H9 (cell line): Measurements from ENCODE around the gene CLRN1. TPM values are rescaled to one million over a fixed set of nuclear protein-coding genes. Genes with fewer than 3 reads are reported as not detected.

ENCODE experiments used
- DNase-seq: peaks from one replicate; pipeline ENCODE4 v3.0.0-alpha.2; 2017
- H2AFZ ChIP-seq: one replicate; pipeline ENCODE4 v1.6.1; 2013; ENCODE audit warnings: mild to moderate bottlenecking, low read length, control low read depth, moderate library complexity
- H2AK5ac ChIP-seq: 2 replicates; pipeline ENCODE4 v1.6.1; 2013; ENCODE audit warnings: low read length, control low read depth, mixed read lengths; ENCODE audit not compliant: insufficient read length
- H2BK120ac ChIP-seq: one replicate; pipeline ENCODE4 v1.6.1; 2013; ENCODE audit warnings: low read depth, mild to moderate bottlenecking, low read length, control low read depth, inconsistent platforms; ENCODE audit not compliant: poor library complexity, severe bottlenecking
- H2BK12ac ChIP-seq: 2 replicates; pipeline ENCODE4 v1.6.1; 2013; ENCODE audit warnings: low read length, control low read depth, mixed read lengths, low read depth; ENCODE audit not compliant: insufficient read length
- H2BK15ac ChIP-seq: 2 replicates; pipeline ENCODE4 v1.6.1; 2013; ENCODE audit warnings: low read depth, low read length, control low read depth
- H2BK20ac ChIP-seq: one replicate; pipeline ENCODE4 v1.6.1; 2013; ENCODE audit warnings: low read depth, mild to moderate bottlenecking, low read length, control low read depth, inconsistent platforms; ENCODE audit not compliant: poor library complexity, severe bottlenecking
- H2BK5ac ChIP-seq: 2 replicates; pipeline ENCODE4 v1.6.1; 2013; ENCODE audit warnings: low read length, control low read depth, mixed read lengths; ENCODE audit not compliant: insufficient read length
- H3K14ac ChIP-seq: 2 replicates; pipeline ENCODE4 v1.6.1; 2013; ENCODE audit warnings: low read length, control low read depth; ENCODE audit not compliant: insufficient read depth
- H3K18ac ChIP-seq: 2 replicates; pipeline ENCODE4 v1.6.1; 2013; ENCODE audit warnings: low read depth, mild to moderate bottlenecking, mixed read lengths, low read length, control low read depth; ENCODE audit not compliant: insufficient read length
- H3K23ac ChIP-seq: 2 replicates; pipeline ENCODE4 v1.6.1; 2013; ENCODE audit warnings: low read length, control low read depth, mixed read lengths, low read depth; ENCODE audit not compliant: insufficient read length
- H3K23me2 ChIP-seq: 2 replicates; pipeline ENCODE4 v1.6.1; 2013; ENCODE audit warnings: low read depth, mild to moderate bottlenecking, mixed read lengths, low read length, control low read depth; ENCODE audit not compliant: insufficient read length, poor library complexity, severe bottlenecking
- H3K27ac ChIP-seq: 2 replicates; pipeline ENCODE4 v1.5.1; 2013; ENCODE audit warnings: low read length, control low read depth, mixed read lengths, low read depth; ENCODE audit not compliant: insufficient read length
- H3K27me3 ChIP-seq: 2 replicates; pipeline ENCODE4 v1.6.1; 2013; ENCODE audit warnings: low read length, control low read depth, inconsistent platforms; ENCODE audit not compliant: insufficient read depth
- H3K4ac ChIP-seq: 2 replicates; pipeline ENCODE4 v1.6.1; 2013; ENCODE audit warnings: low read depth, mild to moderate bottlenecking, control low read depth, inconsistent platforms, low read length, moderate library complexity
- H3K4me1 ChIP-seq: 2 replicates; pipeline ENCODE4 v1.6.1; 2013; ENCODE audit warnings: low read length, control low read depth, inconsistent platforms; ENCODE audit not compliant: insufficient read depth
- H3K4me2 ChIP-seq: 2 replicates; pipeline ENCODE4 v1.6.1; 2013; ENCODE audit warnings: low read length, control low read depth, mixed read lengths; ENCODE audit not compliant: insufficient read length, insufficient read depth
- H3K56ac ChIP-seq: 2 replicates; pipeline ENCODE4 v1.6.1; 2013; ENCODE audit warnings: low read depth, mild to moderate bottlenecking, mixed read lengths, low read length, control low read depth; ENCODE audit not compliant: insufficient read length
- H3K79me1 ChIP-seq: 2 replicates; pipeline ENCODE4 v1.6.1; 2013; ENCODE audit warnings: low read depth, mild to moderate bottlenecking, moderate library complexity, low read length, control low read depth, inconsistent platforms; ENCODE audit not compliant: insufficient read depth, poor library complexity, severe bottlenecking
- H3K79me2 ChIP-seq: 2 replicates; pipeline ENCODE4 v1.6.1; 2013; ENCODE audit warnings: low read length, control low read depth, inconsistent platforms; ENCODE audit not compliant: insufficient read depth
- H3K9ac ChIP-seq: 2 replicates; pipeline ENCODE4 v1.6.1; 2013; ENCODE audit warnings: low read length, control low read depth, mixed read lengths; ENCODE audit not compliant: insufficient read length; ENCODE audit errors: extremely low read depth
- H3K9me3 ChIP-seq: one replicate; pipeline ENCODE4 v1.6.1; 2013; ENCODE audit warnings: low read depth, low read length, inconsistent platforms; ENCODE audit not compliant: control insufficient read depth
- H3T11ph ChIP-seq: one replicate; pipeline ENCODE4 v1.6.1; 2013; ENCODE audit warnings: mild to moderate bottlenecking, low read length, control low read depth, inconsistent platforms
- H4K20me1 ChIP-seq: one replicate; pipeline ENCODE4 v1.6.1; 2013; ENCODE audit not compliant: control insufficient read depth, insufficient read length, insufficient read depth
- H4K5ac ChIP-seq: 2 replicates; pipeline ENCODE4 v1.6.1; 2013; ENCODE audit warnings: low read depth, mild to moderate bottlenecking, mixed read lengths, low read length, control low read depth; ENCODE audit not compliant: insufficient read length
- H4K8ac ChIP-seq: replicated peaks from 2 replicates; pipeline ENCODE4 v1.6.1; 2013; ENCODE audit warnings: low read length, control low read depth, mixed read lengths, low read depth; ENCODE audit not compliant: insufficient read length
- H4K91ac ChIP-seq: 2 replicates; pipeline ENCODE4 v1.6.1; 2013; ENCODE audit warnings: low read depth, mild to moderate bottlenecking, moderate library complexity, mixed read lengths, low read length, control low read depth; ENCODE audit not compliant: insufficient read length
- H3K27ac Mint-ChIP-seq, 3 experiments: 2 replicates in 2 of 3; 3 replicates in 1 of 3; pipeline ENCODE4 v1.8.0; 2020 to 2021; ENCODE audit warnings: mixed read lengths in 3 of 3, mild to moderate bottlenecking in 1 of 3, moderate library complexity in 1 of 3
- H3K27me3 Mint-ChIP-seq: 2 replicates; pipeline ENCODE4 v1.8.0; 2021; ENCODE audit warnings: low read depth, mild to moderate bottlenecking, moderate library complexity, mixed read lengths
- H3K36me3 Mint-ChIP-seq, 3 experiments: 2 replicates in 2 of 3; 3 replicates in 1 of 3; pipeline ENCODE4 v1.8.0; 2020 to 2021; ENCODE audit warnings: low read depth in 3 of 3, mixed read lengths in 3 of 3; ENCODE audit not compliant: insufficient read depth in 1 of 3
- H3K4me1 Mint-ChIP-seq, 2 experiments: 2 replicates each; pipeline ENCODE4 v1.8.0; 2020; ENCODE audit warnings: mixed read lengths in 2 of 2
- H3K4me3 Mint-ChIP-seq, 2 experiments: 2 replicates in 1 of 2; 3 replicates in 1 of 2; pipeline ENCODE4 v1.8.0; 2020 to 2021; ENCODE audit warnings: mild to moderate bottlenecking in 2 of 2, mixed read lengths in 2 of 2, moderate library complexity in 1 of 2
- H3K9me3 Mint-ChIP-seq, 2 experiments: 2 replicates in 1 of 2; 3 replicates in 1 of 2; pipeline ENCODE4 v1.8.0; 2020; ENCODE audit warnings: mild to moderate bottlenecking in 2 of 2, mixed read lengths in 2 of 2, moderate library complexity in 1 of 2
- CTCF ChIP-seq: fragments of 200-600 bp; sonication (generic); conservative IDR thresholded peaks from 3 replicates; pipeline ENCODE4 v1.8.0; 2021; ENCODE audit warnings: antibody characterized with exemption, mild to moderate bottlenecking
- WGBS: extraction: QIAGEN DNeasy Blood & Tissue Kit; methylation state at CpG from one replicate; pipeline ENCODE4 v1.1.7; 2013; ENCODE audit warnings: missing lambda C conversion rate, low lambda C conversion rate, mixed read lengths; ENCODE audit not compliant: insufficient read length; ENCODE audit errors: extremely low coverage; 5-methylcytosine and 5-hydroxymethylcytosine counted together
- total RNA-seq: library from RNA; stranded (reverse); gene quantifications from 2 replicates; pipeline ENCODE4 v1.2.1, GENCODE V29; 2021

The CLRN1 gene
- total RNA-seq, 1 experiment from 2014 or later: not detected

GRCh38 chr3:150912501-150912900 is 60.0 kb downstream of the CLRN1 start:
- Histone ChIP-seq H3K79me1 (no peaks in the 10 kb centered on the region), H4K8ac (no peak overlapping the region), H2AK5ac (no peak overlapping the region), H3K79me2 (no peaks in the 10 kb centered on the region), H4K91ac (no peak overlapping the region), H3K18ac (no peak overlapping the region), H2AFZ (no peak overlapping the region), H3T11ph (no peak overlapping the region), H3K23me2 (no peaks in the 10 kb centered on the region), H3K27ac (no peak overlapping the region), H2BK5ac (no peak overlapping the region), H2BK12ac (no peak overlapping the region), H3K4me1 (no peaks in the 10 kb centered on the region), H4K5ac (no peak overlapping the region), H3K27me3 (no peaks in the 10 kb centered on the region), H4K20me1 (no peaks in the 10 kb centered on the region), H3K9ac (no peak overlapping the region), H3K9me3 (no peaks in the 10 kb centered on the region), H3K4me2 (no peak overlapping the region), H3K56ac (no peak overlapping the region), H3K4ac (no peak overlapping the region), H3K14ac (no peak overlapping the region), H3K23ac (no peak overlapping the region), H2BK15ac (no peak overlapping the region), H2BK20ac (no peak overlapping the region), H2BK120ac (no peak overlapping the region)
- Mint-ChIP-seq H3K4me3 (no peak overlapping the region), H3K4me1 (peaks cover 0 to 3% of the 10 kb centered on the region in 2 experiments; a peak in 2 of 4 replicates), H3K27ac (no peak overlapping the region), H3K36me3 (no peaks in the 10 kb centered on the region), H3K9me3 (no peaks in the 10 kb centered on the region), H3K27me3 (no peaks in the 10 kb centered on the region; the same call in 1 of the 2 replicates)
- DNase-seq: no peak
- no CpG with 5 or more reads among the region's 3 CpGs for WGBS
- no peak for TF ChIP-seq CTCF
